ENCODE results near the gene PERCC1.

Gene PERCC1

GRCh38 chr16:1430759-1431496, at the start of gene PERCC1:
Gene PERCC1 (plus strand): TSS chr16:1431078. CDS start chr16:1432594, 1,516 bp downstream.
- peak; percentile 78 for DNase-seq (ENCODE audit: low spot score)

GRCh38 chr16:1381612-1382406, 49.1 kb upstream of the PERCC1 start:
- no peak for DNase-seq (ENCODE audit: low spot score)

- DNase-seq (ENCODE audit: low spot score): no peak
Measured at GRCh38 chr16:1383556-1383955, 47.3 kb upstream of the PERCC1 start.

GRCh38 chr16:1385232-1385631, 45.6 kb upstream of the PERCC1 start:
- DNase-seq (ENCODE audit: low spot score): no peak

- DNase-seq (ENCODE audit: low spot score): no peak
Measured at GRCh38 chr16:1387331-1387730, 43.5 kb upstream of the PERCC1 start.

GRCh38 chr16:1389762-1390161, 41.1 kb upstream of the PERCC1 start:
- no peak for DNase-seq (ENCODE audit: low spot score)

- no peak for DNase-seq (ENCODE audit: low spot score)
Measured at GRCh38 chr16:1390239-1390779, 40.6 kb upstream of the PERCC1 start.

- DNase-seq (ENCODE audit: low spot score): no peak
Measured at GRCh38 chr16:1392826-1393225, 38.1 kb upstream of the PERCC1 start.

- DNase-seq (ENCODE audit: low spot score): no peak
Measured at GRCh38 chr16:1393613-1394176, 37.2 kb upstream of the PERCC1 start.

- no peak for DNase-seq (ENCODE audit: low spot score)
Measured at GRCh38 chr16:1394367-1394951, 36.4 kb upstream of the PERCC1 start.

- DNase-seq (ENCODE audit: low spot score): no peak
Measured at GRCh38 chr16:1395444-1396031, 35.3 kb upstream of the PERCC1 start.

GRCh38 chr16:1397779-1398178, 33.1 kb upstream of the PERCC1 start:
- no peak for DNase-seq (ENCODE audit: low spot score)

GRCh38 chr16:1398351-1398750, 32.5 kb upstream of the PERCC1 start:
- DNase-seq (ENCODE audit: low spot score): no peak

- DNase-seq (ENCODE audit: low spot score): no peak
Measured at GRCh38 chr16:1398826-1399581, 31.9 kb upstream of the PERCC1 start.

GRCh38 chr16:1401061-1401757, 29.7 kb upstream of the PERCC1 start:
- no peak for DNase-seq (ENCODE audit: low spot score)

- DNase-seq (ENCODE audit: low spot score): no peak
Measured at GRCh38 chr16:1401758-1402154, 29.1 kb upstream of the PERCC1 start.

- no peak for DNase-seq (ENCODE audit: low spot score)
Measured at GRCh38 chr16:1403036-1403435, 27.8 kb upstream of the PERCC1 start.

- no peak for DNase-seq (ENCODE audit: low spot score)
Measured at GRCh38 chr16:1403733-1404132, 27.1 kb upstream of the PERCC1 start.

- DNase-seq (ENCODE audit: low spot score): no peak
Measured at GRCh38 chr16:1407753-1408152, 23.1 kb upstream of the PERCC1 start.

- peak; percentile 67 for DNase-seq (ENCODE audit: low spot score)
Measured at GRCh38 chr16:1408171-1408837, 22.6 kb upstream of the PERCC1 start.
